ENCODE results near the gene RBFOX2.

The RBFOX2 gene

DNA sequence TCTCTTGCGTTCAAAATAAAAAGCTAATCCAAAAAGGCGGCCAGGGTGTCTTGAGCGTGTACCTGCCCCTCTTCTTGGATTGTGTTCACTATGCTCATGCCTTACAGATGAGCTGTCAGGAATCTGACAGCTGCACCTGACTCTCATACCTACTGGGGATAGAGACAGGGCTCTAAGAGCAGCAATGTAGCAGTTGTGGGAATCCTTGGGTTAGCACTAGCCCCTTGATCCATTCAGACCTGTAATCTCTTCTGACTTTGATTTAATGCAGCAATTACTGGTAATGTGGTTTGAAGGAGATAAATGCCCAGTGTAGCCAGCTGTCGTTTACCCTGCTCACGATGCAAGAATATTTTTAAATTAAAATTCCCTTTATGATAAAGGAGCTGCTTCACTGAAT lies 165.2 kb downstream of the RBFOX2 start:
- no peak for DNase-seq (ENCODE audit: low spot score)

DNA sequence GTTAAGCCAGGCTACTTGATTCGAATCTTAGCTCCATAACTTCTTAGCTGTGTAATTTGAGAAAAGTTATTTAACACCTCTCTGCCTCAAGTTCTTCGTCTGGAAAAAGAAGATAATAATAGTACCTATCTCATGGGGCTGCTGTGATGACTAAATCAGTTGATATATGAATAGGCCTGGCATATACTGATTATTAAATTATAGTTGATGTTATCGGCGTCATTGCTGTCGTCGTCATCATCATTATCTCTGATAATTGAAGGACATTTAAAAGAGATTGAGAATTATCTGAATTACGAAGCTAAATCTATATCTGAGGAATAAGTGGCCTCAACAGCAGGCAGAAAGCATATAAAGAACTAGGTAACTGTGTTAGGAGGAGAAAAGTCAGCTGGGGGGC lies 165.9 kb downstream of the RBFOX2 start:
- no peak for DNase-seq (ENCODE audit: low spot score)

GRCh38 chr22:35861451-35861850 lies 167.2 kb downstream of the RBFOX2 start:
- no peak for DNase-seq (ENCODE audit: low spot score)

DNA sequence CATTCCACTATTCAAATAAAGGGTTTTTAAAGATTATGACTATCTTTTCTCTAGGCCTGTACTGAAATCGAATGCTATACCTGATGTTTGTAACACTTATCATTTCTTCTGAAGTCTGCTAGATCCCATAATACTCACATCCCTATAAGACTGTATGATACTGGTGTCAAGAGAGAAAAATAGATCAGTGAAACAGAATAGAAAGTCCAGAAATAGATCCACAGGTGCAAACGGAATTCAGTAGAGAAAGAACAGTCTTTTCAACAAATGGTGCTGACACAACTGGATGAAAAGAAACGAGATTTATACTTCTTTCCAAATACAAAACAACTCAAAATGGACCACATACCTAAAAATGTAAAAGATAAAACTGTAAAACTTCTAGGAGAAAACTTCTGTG lies 167.8 kb downstream of the RBFOX2 start:
- no peak for DNase-seq (ENCODE audit: low spot score)

- no peak for DNase-seq (ENCODE audit: low spot score)
Observed at GRCh38 chr22:35860087-35860733, 168.4 kb downstream of the RBFOX2 start.

DNA sequence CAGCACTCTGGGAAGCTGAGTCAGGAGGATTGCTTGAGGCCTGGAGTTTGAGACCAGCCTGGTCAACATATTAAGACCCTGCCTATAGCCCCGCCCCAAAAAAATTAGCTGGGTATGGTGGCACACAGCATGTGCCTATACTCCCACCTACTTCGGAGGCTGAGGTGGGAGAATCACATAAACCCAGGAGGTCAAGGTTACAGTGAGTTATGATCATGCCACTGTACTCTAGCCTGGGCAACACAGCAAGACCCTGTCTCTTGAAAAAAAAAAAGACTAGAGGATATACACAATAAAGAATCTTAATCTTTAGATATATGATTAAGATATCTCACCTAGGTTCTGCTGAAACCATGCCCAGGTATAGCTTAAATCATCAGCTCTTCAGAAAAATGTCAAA lies 174.3 kb downstream of the RBFOX2 start:
- no peak for DNase-seq (ENCODE audit: low spot score)

DNA sequence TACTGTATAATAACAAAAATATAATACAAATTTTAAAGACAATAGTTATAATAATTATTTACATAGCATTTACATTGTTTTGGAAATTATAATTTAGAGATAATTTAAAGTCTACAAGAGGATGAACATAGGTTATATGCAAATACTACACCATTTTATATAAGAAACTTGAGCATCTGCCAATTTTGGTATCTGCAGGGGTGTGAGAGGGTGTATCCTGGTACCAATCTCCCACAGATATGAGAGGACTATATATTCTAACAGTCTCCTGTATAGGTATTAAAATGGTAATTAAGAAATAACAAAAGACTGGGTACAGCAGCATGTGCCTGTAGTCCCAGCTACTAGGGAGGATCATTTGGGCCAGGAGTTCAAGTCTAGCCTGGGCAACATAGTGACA lies 176.5 kb downstream of the RBFOX2 start:
- no peak for DNase-seq (ENCODE audit: low spot score)

- no peak for DNase-seq (ENCODE audit: low spot score)
Observed at GRCh38 chr22:35850831-35851230, 177.8 kb downstream of the RBFOX2 start.

DNA sequence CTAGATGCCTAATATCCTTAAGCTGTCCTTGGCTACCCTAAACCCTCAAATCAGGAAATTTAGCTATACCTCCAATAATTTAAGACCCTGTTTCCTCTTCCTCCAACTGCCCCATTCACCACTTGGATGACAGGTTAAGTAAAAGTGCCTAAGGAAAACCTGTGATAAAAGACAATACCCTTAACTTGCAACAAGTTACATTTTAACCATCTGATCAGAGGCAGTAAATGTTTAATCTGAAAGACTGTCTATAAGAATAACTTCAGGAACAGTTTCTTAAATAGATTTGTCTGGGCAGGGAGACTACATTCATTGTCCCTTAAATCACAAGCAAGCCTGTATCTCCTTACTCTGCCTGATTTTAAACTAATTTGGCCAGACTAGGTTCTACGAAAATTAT lies 181.8 kb downstream of the RBFOX2 start:
- no peak for DNase-seq (ENCODE audit: low spot score)

GRCh38 chr22:35844886-35845285 lies 183.7 kb downstream of the RBFOX2 start:
- DNase-seq (ENCODE audit: low spot score) = no peak

- peak; percentile 53 for DNase-seq (ENCODE audit: low spot score)
Observed at GRCh38 chr22:35842954-35843353, 185.7 kb downstream of the RBFOX2 start.

GRCh38 chr22:35842519-35842913 lies 186.1 kb downstream of the RBFOX2 start:
- no peak for DNase-seq (ENCODE audit: low spot score)

GRCh38 chr22:35841907-35842518 lies 186.6 kb downstream of the RBFOX2 start:
- DNase-seq (ENCODE audit: low spot score) = no peak

- peak; percentile 90 for DNase-seq (ENCODE audit: low spot score)
Observed at GRCh38 chr22:35840302-35840739, 188.3 kb downstream of the RBFOX2 start.

DNA sequence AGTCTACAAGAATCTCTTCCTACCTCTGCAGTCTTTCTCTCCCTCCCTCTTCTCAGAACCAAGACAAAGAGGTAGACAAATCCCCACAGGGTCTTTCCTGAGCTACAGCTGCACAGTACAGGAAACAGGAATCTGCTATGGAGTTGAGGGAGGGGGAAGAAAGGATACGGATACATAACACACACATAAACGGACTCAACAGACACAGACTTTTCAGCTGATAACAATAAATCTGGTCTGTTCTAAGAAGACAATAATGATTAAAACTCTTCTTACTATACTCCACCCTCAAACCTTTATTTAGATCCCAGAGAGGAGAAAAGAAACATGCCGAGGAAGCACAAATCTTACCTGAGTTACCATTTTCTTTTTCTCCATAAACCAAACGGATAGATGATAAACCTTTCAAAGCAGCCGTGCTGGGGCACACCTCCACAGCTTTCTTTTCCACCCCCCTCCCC lies 188.8 kb downstream of the RBFOX2 start:
- no peak for DNase-seq (ENCODE audit: low spot score)

GRCh38 chr22:35838855-35839576 lies 189.6 kb downstream of the RBFOX2 start:
- DNase-seq (ENCODE audit: low spot score) = no peak

DNA sequence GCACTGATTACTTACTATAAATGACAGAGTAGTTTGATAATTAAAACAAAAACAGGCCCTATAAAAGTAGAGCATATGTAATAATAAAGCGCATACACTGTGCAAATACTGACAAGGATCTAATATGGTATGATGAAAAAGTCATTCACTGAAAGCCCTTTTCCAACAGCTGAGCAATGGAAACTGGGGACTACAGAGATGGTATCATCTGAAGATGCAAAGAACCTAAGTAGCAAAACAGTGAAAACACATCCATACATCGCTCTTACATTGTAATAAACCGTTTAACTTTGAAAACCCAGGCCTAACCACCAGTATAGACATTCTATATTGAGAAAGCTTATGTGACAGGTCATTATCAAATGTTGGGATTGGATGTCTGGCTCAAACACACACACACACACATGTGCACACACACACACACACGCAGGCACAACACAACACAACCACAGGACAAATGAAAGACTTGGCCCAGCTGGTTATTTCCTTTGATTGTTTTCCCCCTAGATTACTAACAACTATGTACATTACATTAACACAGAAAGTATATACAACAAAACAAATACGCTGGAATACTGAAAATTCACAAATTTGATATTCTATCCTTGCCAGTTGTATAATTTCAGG lies 191.4 kb downstream of the RBFOX2 start:
- DNase-seq (ENCODE audit: low spot score) = no peak

GRCh38 chr22:35835998-35836691 lies 192.5 kb downstream of the RBFOX2 start:
- DNase-seq (ENCODE audit: low spot score) = no peak

DNA sequence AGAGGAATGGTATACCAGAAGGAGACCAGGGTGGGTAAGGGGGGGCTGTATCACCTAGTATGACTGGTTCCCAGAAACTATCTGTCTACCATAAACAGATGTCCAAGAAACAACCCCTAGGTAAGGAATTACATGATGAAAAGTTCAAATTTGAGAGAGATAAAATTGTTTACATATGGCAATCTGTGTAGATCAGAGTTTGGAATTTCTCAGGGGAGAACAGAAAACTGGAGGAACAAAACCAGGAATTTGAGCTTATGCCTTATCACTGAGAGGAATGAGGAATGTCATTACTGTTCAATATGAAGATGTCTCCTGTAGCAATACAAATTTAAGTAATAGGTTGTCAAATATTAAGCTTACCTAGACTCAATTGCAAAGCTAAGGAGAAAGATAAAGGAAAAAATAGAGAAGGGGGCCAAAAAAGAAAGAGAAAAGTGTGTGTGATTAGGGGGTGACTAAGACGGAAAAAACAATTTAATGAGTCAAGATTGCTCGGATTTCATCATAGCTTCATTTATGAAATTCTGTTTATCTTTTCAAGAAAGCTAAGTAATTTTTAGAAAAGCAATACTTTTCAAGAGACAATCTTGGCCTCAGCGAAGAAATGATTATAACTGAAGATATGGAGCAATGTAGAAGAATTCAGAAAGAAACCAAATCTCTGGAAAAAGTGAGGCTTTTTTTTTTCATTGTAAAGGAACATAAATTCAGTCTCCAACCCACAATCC lies 193.2 kb downstream of the RBFOX2 start:
- no peak for DNase-seq (ENCODE audit: low spot score)

DNA sequence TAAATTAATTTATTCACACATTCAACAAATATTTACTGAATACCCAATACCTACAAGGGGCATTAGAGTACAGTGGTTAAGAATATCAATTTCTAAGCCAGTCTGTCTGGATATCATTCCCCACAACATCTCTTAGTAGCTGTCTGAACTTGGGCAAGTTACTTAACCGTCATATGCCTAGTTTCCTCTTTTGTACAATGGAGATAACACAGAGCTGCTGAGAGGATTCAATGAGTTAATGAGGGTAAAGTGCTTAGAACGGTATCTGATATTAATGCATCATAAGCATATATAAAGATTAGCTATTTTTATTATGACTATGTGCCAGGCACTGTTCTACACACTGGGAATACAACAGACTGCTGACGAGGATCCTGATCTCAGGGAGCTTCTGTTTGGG lies 194.6 kb downstream of the RBFOX2 start:
- no peak for DNase-seq (ENCODE audit: low spot score)

GRCh38 chr22:35830305-35830704 lies 198.3 kb downstream of the RBFOX2 start:
- DNase-seq (ENCODE audit: low spot score) = no peak

DNA sequence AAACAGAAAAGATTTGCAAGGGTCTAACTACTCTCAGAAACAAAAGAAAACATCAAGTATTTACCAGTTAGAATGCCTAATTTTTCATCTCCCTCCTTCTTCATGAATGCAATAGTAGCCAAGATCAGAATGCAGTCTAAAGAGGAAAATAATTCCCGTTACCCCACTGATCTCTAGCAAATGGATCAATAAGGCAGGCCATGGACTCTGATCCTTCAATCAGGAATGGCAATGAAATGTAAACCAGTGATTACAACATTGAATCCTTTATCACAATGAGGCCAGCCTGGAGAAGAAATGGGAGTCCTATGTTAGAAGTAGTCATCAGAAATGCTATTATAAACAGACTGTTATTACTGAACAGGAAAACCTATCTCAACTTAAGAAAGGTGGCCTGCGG lies 204.4 kb downstream of the RBFOX2 start:
- DNase-seq (ENCODE audit: low spot score) = no peak
